ENCODE data around the gene SCAI.
"Not testable (repeated sequence)": the region's sequence is repeated elsewhere in the genome, so short reads cannot be mapped to it uniquely, and the experiment has no call there.

Gene SCAI

GRCh38 chr9:125012013-125012412 is 131.3 kb downstream of the SCAI start:
- FAIRE-seq, result not testable (repeated sequence)

GRCh38 chr9:125008599-125008998 is 134.7 kb downstream of the SCAI start:
- no peak for FAIRE-seq

DNA sequence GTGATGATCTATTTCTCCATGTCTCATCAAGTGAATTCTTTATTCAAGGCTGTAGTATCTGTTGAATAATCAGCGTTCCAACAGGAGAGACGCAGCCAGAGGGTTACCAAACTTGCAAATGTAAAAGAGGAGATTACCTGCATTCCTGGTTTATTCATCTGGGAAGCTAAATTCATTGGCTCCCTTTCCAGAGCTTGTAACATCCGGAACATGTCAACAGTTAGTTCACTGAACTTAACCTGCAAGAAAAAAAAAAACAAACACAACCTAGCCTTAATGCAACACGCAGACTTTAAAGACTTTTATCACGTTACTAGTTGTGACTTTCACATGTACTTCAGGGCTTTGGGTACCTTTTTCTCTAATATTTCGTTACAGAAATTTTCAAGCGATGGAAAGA is 140.0 kb downstream of the SCAI start:
- no peak for FAIRE-seq

GRCh38 chr9:124983698-124984097 is 159.6 kb downstream of the SCAI start:
- FAIRE-seq, result no peak

- no peak for FAIRE-seq
These were observed 162.9 kb downstream of the SCAI start for GRCh38 chr9:124980431-124980830.

DNA sequence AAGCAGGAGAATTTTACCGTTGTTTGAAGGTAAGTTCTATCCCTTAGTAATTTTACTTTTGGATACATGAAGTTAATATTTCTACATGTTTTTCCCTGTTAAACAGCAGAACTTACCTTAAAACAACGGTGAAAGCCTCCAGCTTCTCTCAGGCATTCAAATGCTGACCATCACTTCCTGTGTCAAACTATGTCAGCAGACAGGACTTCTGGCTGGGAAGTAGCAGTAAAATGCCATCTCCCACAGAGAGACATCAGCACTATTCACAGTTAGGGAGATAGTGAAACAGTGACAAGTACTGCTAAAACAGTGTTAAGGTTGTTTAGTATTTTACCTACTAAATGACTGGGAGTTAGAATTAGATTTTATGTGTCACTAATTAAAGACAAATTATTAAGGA is 168.2 kb downstream of the SCAI start:
- no peak for FAIRE-seq

- FAIRE-seq, result no peak
These were observed 169.5 kb downstream of the SCAI start for GRCh38 chr9:124973807-124974206.

DNA sequence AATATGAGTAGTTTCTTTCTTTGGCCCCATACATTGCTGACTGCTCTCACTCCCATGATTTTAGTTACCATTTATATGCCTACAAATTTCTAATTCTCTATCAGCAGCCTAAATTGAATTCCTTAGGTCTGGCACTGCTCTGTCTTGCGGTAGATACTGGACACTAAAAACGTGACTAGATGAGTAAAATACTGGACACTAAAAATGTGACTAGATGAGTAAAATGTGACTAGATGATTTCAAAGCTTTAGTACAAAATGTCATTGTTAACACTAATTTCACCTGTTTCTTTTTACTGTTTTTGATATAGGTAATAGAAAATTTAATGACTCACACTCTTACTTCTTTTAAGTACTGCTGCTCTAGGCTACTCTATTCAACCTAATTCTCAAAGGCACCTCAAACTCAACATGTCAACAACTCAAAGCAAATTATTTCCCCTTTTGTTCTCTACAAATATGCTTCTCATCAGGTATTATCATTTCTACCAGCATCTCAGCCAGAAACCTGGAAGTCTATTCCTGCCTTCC is 171.0 kb downstream of the SCAI start:
- FAIRE-seq, result no peak

DNA sequence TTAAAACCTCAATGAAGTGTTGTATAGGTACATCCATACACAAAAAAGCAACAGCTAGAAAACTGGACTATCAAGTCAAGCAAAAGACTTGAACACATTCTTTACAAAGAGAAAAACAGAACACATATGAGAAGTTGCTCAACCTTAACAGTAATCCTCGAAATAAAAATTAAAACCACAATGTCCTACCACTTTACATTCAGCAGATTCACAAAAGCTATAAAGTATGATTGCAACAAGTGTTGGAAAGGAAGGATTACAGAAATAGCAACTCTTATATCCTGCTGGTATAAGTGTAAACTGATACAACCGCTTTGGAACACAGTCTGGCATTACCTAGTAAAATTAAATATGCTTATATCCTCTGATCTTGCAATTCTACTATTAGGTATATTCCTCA is 173.9 kb downstream of the SCAI start:
- FAIRE-seq, result no peak

- FAIRE-seq, result no peak
These were observed 175.1 kb downstream of the SCAI start for GRCh38 chr9:124968238-124968637.

DNA sequence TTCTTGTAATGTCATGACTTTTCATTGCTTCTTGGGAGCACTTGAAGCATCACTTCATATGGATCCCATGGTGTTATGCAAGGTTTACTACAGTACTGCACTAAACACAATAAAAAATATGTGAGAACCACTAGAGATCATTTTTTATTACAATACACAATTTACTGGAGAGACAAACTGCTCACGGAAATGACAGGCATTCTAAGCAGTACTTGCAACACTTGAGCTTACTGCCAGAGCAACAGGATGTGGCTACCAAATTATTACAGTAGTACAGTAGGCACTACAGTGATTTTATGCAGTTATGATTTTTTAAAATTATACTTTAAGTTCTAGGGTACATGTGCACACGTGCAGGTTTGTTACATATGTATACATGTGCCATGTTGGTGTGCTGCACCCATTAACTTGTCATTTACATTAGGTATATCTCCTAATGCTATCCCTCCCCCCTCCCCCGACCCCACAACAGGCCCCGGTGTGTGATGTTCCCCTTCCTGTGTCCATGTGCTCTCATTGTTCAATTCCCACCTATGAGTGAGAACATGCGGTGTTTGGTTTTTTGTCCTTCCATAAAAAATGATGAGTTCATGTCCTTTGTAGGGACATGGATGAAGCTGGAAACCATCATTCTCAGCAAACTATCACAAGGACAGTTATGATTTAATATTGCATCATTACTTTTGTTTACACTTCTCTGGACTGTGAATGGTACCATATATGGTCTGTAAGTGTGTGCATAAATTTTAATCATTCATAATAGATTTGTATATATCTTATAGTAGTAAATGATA is 177.4 kb downstream of the SCAI start:
- not testable (repeated sequence) for FAIRE-seq

DNA sequence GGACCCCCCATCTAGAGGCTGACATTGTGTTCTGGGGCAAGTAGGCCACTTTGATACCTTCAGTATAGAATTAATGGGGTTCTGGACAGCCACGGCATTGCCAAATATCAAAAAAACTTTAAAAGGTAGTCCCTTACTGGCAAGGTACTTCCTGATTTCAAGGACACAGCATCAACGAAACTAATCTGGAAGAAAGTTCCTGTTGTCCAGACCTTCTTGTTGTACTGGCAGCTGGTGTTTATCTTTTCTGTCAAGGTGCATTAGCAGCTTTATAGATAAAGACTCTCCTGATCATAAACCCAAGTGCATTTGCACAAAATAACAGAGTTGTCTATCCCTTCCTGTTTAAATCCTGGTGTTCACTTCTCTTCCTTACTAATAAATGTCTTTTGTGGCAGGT is 178.7 kb downstream of the SCAI start:
- FAIRE-seq, result no peak

DNA sequence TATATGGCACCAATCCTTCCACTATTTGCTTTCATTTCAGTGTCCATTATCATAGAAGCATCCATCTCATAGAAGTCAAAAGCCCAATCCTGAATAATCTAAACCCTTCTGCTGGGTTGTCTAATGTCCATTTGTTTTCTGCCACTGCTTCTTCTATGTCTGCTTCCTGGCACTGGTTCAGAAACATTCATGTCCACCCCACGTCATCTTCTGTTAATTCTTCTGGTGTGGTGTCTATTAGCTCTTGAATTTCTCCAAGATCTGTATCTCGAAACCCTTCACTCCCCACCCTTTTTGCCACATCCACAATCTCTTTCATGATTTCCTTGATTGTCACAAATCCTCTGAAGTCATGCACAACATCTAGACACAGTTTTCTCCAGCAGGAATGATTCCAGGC is 179.3 kb downstream of the SCAI start:
- FAIRE-seq, result no peak

GRCh38 chr9:124960409-124960752 is 182.9 kb downstream of the SCAI start:
- FAIRE-seq, result no peak

GRCh38 chr9:124959671-124960408 is 183.5 kb downstream of the SCAI start:
- not testable (repeated sequence) for FAIRE-seq

- FAIRE-seq, result no peak
These were observed 189.1 kb downstream of the SCAI start for GRCh38 chr9:124954255-124954654.

DNA sequence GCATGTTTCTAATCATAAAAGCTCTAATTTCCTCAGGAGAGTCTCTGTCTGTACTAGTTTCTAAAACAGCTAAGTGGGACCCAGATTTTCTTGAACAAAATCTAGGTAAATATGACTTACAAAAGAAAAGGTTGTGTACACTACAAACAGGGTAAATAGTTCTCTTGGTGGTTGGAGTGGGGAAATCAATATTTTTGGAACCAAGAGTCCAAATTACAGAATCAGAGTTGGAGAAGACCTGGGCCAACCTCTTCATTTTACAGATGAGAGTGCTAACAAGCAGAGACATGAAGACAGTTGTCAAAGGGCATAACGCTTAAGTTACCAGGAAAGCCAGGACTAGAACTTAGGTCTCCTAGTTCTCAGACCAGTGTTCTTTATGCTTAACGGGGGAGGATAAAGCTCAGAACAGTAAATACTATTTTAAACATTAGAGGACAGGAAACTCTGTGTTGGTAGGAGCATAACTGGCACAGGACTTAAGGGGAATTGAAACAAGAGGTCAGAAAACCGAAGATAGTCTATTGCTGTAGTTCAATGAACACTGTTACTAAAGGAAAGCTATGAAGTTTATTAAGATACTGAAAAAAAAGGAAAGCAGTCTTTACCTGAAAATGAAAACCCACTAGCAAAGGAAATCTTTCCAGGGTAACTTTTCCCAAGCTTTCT is 193.1 kb downstream of the SCAI start:
- no peak for FAIRE-seq

GRCh38 chr9:124949387-124949786 is 193.9 kb downstream of the SCAI start:
- FAIRE-seq, result no peak

- FAIRE-seq, result no peak
These were observed 195.5 kb downstream of the SCAI start for GRCh38 chr9:124947727-124948391.

DNA sequence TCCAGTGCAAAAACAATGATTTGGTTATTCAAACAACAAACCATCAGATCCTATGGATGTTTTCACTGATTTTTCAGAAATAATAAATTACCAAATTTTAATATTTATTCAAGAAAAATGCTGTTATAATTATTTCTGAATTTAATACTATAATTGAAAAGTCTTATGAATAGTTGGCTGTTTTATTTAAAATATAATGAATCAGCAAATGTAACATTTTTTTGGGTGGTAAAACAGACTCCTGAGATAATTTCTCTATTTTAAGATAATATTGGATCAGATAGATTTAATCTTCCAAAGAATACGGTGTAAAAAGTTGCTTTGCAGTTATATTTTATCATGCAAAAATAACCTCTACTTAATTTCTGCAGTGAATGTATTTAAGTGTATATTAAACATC is 197.2 kb downstream of the SCAI start:
- FAIRE-seq, result no peak

DNA sequence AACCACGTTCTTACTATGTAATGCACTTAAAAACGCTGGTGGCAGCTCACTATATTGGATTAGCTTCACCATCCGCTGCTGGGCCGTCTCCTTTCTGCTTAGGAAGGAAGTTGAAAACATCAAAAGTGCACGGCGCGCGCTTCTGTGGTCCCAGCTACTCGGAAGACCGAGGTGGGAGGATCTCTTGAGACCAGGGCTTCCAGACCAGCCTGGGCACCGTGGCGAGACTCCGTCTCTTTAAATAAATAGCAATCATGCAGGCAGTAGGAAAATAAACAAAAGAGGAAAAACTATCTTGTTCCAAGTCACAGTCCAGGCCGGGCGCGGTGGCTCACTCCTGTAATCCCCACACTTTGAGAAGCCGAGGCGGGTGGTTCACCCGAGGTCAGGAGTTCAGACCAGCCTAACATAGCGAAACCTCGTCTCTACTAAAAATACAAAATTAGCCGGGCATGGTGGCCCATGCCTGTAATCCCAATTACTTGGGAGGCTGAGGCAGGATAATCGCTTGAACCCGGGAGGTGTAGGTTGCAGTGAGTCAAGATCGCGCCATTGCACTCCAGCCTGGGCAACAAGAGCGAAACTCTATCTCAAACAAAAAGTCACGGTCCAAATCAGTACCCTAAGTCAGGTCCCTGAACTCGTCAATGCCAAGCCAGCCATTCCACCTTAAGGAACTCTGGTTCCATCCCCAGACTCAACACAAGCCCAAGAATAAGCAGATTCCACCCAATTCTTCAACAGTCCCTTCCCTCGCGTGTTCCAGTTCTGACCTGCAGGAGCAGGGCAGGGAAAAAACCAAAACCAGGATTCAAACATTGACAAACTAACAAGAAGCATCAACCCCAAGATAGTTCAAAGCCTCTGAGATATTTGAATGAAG is 201.4 kb downstream of the SCAI start:
- no peak for FAIRE-seq
